SH-SY5Y (cell line): ENCODE results near the gene HELQ.

Experiments
- GATA2 ChIP-seq: IDR thresholded peaks from 2 replicates; pipeline ENCODE4 v1.6.1; 2011; ENCODE audit warnings: mild to moderate bottlenecking, low read depth, low read length
- GATA3 ChIP-seq: IDR thresholded peaks from 2 replicates; pipeline ENCODE4 v1.6.1; 2011; ENCODE audit warnings: low read depth, mild to moderate bottlenecking, low read length, moderate library complexity

- TF ChIP-seq GATA3 (no peak), GATA2 (no peak)
Measured at GRCh38 chr4:83364312-83364711, 91.3 kb downstream of the HELQ start.
